HG03196 (cell line): ENCODE results near the gene RIMBP2.

Source experiments
- ATAC-seq: cut with Tn5 transposase; IDR thresholded peaks from one replicate; pipeline ENCODE4 v1.9.1; 2021; ENCODE audit not compliant: unreplicated experiment

Gene RIMBP2

DNA sequence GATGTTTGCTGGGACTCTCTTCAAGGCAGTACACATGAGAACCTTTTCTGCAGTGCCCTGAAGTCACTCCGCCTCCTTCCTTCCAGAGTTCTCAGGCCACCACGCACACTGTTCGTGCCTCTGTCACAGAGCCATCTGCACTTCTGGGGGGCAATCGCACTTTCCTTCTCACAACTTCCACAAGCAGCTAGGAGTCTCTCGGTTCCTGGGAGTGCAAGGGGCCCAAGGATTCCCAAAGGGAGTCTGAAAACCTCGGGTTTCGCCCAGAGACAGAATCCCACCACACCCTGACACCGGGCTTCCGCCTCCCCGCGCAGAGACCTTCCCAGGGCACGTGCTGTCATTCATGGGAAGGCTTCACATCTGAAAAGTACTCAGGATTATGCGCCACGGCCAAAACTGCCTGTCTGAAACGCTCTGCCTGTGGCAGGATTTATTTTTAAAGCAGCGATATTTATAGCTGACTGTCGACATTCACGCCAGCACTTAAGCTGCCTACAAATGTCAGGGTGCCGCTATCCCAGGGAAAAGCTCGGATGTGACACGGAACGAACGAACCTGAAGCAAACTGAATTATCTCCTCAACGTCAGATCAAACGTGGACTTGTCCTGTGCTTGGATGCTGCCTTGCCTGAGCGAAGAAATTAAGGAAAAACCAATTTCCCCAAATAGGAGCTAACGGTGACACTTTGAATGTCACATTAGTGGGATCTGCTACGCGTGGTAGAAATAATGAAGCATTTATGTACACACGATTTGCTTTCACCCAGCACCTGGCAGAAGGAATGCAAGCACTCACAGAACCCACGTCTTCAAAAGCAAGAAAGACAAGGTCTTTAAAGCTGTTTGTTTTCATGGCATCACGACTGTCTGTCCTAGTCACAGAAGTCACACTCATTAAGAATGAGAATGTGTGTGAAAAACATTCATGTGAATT, 224.4 kb downstream of the RIMBP2 start:
- ATAC-seq = no peak

DNA sequence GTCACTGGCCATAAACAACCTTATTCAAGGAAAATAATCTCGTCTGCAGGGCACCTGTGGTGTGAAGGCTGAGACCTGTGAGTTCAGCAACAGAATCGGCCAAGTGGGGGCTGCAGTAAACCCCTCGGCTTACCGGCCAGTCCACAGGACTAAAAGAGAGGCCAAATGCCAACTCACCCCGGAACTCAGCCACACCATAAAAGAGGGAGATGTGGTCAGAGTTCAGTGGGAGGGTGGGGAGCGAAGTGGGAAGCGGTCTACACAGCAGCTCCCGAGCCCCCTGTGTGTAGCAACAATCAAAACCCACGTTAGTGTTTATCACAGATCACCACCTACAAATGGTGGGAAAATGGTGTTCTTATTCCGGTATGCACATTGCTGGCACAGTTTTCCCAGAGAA, 225.4 kb downstream of the RIMBP2 start:
- ATAC-seq = no peak

DNA sequence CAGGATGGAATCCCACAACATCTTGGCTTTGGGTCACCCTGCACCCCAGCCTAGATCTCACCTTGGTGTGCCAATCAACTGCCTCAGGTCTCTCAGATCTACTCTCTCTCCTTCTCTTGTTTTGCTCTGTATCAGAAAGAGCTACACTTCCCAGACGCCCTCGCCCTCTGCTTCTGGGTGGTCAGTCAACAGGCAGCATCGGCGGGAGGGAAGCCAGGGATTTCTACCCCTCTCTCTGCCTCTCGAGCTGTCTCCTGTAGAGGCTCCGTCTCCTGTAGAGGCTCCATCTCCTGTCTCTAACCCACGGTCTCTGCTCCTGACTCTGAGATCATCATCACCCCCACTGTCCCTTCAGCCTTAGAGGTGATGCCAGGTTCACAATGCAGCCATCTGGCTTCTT, 226.8 kb downstream of the RIMBP2 start:
- ATAC-seq = no peak

DNA sequence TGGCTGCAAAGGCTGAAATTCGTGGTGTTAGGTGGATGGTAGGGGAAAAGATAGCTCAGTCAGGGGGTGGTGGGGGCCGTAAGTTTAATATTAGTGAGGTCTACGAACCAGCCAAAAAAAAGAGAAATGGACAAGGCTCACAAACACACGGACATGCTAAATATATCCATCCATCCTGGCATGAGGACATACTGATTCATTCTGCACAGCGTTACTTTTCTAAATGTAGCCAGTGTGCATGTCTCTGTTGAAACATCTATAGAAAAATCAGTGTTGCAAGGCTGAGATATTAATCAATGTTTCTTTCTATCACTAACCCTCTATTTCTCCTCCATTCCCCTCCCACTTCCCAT, 227.8 kb downstream of the RIMBP2 start:
- no peak for ATAC-seq

DNA sequence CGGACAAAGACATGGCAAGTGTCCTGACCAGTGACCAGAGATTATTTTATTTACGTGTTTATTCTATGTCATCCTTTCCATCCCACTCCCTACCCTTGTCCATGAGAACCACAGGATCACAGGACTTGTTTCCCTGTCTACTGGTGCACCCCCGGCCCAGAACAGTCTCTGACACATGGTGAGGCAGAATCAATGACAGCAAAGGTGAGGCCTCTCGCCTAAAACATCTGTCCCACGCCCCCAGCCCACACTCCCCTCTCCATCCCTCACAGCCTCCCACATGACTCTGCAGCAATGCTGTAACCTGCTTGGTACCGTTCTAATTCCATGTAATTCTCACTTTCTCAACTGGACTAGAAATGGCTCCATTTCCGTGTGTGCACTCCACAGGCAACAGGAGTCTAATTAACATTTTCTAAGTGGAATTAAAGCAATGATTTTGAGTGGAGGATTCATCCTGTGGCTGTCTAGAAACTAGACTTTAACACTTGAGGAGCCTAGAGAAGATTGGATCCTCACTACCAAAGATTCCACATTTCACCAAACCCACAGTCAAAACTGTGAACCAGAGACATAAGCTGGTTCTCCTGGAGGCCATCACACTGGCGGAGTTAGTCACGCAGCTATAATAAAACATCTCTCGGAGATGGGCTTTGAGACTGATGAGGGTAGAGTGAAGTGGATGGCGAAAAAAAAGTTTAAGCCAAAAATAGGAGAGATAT, 228.3 kb downstream of the RIMBP2 start:
- no peak for ATAC-seq

DNA sequence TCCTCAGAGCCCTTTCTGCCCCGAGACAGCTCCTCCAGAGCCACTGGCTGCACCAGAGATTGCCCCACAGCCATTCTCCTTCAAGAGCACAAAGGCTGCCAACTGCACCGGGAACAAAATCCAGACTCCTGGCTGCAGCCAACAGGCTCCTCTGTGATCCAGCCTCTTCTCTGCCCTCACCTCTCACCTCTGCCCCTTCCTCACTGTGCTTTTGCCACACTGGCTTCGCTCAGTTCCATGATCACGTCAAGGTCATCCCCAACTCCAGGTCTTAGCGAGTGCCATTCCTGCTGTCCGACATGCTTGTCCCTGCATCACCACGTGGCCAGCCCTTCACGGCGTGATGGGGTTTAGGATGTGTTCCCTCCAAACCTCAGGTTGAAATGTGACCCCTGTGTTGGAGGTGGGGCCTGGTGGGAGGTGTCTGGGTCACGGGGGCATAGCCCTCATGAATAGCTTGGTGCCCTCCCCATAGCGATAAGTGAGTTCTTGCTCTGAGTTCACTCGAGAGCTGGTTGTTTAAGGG, 229.1 kb downstream of the RIMBP2 start:
- ATAC-seq = no peak

DNA sequence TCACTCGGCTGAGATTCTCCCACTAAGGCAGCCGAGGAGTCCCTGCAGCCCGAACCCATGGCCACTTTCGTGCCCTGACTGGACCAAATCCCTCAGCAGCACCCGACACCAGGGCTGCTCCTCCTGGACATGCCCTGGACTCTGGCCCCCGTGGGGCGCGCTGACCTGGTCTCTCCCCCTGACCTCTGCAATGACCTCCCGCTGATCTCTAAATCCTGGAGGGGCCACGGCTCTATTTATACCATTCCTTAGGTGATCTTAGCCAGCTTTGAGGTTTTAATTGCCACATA, 230.0 kb downstream of the RIMBP2 start:
- no peak for ATAC-seq

DNA sequence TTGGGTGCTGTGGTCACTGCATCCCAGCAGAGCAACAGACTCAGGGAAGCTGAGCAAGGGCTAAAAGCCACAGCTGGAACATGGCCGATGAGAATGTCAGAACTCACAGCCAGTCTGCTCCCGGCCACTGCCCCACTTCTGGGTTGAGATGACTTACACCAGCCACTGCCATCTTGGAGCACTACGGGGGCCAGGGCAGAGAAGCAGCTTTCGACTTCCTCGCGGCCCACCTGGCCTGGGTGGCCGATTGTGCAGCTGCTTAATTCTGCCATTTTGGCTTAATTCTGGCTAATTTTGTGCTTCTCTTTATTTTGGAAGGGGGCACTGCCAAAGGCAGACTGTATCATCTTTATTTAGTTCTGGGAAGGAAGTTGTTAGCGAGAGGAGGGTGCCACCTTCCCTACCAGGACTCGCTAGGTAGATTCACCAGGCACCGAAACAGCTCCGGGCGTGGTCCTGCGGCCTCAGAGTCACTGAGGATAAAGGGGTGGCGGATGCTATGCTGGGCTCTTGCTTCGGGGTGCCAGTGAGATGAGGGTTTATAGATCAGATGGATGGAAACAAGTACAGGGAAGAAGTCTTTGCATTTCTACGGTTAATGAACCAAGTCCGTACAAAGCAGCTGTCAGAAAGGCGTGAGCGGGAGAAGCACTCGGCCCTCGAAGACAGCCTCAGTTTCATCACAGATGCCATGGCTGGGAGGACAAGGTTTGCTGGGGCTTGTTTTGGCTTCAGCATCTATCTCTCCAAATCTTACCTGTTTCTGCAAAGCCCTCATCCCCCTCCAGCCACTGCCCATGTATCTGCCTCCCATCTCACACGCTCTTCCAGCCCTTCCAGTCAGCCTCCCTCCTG, 230.6 kb downstream of the RIMBP2 start:
- ATAC-seq = no peak

DNA sequence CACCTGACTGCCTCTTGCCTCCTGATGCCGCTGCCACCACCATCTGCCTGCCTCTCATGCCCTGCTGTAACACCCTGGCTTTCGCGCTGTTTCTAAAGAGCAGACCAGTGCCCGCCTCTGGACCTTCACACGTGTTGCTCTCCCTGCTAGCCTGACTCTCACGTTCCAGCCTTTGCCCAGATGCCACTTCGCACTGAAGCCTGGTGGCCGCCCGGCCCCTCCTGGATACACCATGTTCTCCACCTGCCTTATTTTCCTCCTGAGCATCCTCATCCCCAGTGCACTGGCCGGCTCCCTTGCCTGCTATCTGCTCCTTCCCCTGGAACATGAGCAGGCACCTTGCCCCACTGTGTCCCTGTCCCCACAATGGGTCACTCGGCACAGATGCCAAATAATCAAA, 231.9 kb downstream of the RIMBP2 start:
- no peak for ATAC-seq

DNA sequence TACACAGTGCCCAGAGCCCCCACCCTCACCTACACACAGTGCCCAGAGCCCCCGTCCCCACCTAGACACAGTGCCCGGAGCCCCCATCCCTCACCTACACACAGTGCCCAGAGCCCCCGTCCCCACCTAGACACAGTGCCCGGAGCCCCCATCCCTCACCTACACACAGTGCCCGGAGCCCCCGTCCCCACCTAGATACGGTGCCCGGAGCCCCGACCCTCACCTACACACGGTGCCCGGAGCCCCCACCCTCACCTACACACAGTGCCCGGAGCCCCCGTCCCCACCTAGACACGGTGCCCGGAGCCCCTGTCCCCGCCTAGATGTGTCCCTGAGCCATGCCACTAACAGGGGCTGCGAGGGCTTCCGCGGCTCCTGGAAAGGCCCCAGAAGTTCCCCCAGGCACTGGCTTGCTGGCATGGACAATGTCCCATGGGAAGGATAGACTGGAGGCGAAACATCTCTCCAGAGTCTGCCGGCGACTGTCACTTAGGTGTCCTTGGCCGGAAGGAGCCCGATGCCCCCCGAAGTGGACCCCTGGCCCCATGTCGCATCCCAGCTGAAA, 232.4 kb downstream of the RIMBP2 start:
- no peak for ATAC-seq

DNA sequence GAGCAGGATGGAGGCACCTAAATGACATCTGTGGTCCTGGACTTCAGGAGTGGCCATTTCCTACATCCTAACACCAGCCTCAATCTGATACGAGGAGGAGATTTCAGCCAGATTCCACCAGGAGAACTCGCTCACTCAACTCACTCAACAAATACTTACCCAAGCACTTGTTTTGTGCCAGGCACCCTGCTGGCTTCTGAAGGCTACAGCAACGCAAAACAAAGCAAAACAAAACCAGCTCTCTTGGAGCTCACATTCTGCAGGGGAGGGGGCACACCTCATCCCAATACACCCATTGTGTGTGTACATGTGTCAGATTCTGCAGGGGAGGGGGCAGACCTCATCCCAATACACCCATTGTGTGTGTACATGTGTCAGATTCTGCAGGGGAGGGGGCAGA, 233.7 kb downstream of the RIMBP2 start:
- no peak for ATAC-seq

DNA sequence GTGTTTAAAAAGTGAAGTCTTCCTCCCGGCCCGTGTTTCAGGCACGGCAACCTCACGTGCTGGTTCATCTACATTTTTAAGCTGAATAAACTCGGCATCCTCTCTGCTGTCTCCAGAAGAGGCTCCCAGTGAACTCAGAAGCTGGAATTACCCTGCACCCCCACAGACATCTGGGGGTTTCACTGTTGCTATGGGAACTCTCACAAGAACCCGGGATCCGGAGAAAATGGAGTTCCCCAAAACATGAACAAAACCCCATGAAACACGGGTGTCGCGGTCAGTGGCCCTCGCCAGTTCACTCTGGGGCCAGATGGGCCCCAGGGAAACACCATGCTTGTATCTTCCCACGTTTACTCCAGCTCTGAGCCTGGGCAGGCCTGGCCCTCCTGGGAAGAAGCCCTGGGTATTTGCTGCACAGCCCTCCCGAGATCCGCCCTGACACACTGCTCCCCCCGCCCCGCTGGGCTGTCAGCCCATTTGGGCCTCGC, 234.7 kb downstream of the RIMBP2 start:
- no peak for ATAC-seq

DNA sequence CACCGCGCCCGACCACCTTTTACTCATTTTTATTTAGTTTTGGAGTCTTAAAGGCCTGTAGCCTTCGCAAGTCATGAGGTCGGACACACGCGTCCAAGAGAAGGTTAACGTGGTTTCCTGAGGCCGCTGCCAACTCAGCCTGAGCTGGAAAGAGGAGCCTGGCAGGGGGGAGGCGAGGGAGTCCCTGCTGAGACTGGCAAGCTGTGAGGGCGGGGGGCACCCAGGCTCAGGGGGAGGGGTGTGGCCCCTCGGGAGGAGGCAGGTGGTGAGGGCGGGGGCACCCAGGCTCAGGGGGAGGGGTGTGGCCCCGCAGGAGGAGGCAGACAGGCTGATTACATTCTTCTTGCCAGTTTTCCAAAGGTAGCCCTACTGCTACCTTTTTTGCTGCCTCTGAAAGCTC, 235.2 kb downstream of the RIMBP2 start:
- ATAC-seq = no peak

DNA sequence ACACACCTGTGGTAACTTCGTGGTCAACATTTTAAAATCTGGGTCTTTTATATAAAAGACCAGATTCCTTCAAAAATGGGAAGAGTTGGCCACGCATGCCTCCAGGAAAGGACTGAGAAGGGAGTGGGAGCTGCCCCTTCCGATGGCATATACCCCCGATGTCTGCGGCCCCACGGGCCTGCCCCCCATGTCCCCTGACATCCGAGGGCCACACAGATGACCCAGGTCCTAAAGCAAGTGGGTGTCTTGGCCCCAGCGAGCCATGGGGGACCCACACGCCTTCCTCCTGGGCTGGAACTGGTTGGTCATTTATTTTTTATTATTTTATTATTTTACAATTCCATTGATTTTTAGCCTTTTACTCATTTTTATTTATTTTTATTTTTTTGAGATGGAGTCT, 235.9 kb downstream of the RIMBP2 start:
- no peak for ATAC-seq

DNA sequence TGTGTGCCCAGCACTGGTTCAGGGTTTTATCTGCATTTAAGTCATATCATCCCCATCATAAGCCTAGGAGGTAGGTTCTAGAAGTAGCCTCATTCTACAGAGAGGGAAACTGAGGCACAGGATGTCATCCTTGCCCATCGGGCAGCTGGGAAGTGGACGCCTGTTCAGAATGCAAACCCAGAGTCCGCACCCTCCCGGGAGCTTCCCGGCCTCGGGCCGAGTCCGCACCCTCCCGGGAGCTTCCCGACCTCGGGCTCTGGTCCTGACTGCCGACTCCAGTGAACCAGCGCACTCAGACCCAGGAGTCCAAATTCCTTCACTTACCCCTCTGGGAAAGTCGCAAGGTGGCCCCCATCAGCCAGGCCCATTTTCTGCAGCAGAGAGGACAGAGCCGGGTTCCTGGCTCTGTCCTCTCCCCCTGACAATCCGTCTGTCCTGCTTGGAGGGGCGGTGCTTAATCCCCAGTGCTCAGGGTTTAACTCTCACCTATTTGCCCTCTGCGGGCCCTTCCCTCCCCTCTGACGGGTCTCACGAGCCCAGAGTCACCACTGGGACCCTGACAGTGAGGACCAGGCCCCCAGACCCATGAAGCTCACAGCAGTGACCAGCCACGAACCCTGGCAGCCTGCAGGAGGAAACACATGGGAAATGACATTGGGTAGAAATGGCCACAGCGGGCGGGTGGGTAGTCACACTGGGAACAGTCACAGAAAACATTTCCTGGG, 236.5 kb downstream of the RIMBP2 start:
- no peak for ATAC-seq

DNA sequence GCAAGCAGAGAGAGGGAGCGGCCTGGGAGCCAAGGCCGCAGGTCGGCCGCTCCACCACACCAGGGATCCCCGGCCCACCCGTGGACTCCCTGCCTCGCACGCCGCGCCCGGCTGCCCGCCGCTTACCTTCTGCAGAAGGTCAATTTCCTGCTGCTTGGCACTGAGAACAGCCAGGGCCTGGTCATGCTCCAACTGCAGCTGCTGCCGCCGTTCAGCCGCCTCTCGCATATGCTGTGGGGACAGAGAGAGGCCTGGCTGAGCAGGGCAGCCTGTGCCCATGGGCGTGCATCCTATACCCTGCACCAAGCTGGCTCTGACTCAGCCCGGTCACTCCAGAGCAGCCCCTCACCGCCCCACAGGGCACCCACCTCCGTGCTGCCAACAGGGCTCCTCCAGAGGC, 237.3 kb downstream of the RIMBP2 start:
- no peak for ATAC-seq

DNA sequence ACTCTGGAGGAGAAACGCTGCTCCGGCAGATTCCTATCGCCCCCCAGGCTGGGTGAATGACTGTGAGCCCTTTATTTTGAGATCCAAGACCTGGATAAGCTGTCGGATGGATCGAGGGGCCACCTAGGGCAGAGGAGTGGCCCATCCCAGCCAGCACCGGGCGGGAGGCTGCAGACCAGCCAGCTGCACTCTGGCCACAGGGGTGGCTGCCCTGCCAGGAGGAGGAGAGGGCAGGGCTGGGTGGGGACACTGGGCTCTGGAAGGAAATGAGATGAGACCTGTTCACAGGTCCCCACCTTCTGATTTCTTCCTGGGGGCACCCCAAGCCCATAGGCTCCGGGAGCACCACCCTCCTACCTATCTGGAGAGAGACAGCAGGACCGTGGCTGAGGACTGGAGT, 238.4 kb downstream of the RIMBP2 start:
- ATAC-seq = no peak

DNA sequence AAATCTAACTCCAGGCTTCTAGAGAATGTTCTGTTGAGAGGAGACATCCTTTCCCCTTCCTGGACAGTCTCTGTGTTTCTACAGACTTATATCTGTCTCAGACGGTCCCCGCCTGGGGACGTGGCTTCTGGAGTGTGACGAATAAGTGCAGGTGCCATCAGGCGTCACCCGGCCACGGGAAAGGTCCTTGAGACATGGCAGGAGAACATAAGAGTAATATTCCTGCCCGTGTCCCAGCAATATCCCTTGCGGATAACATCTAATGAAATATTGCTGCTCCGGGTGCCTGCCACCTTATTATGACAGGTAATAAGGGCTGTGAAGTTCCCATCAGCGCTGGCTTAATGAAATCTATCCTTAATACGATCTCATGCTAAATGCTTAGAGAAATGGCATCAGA, 238.8 kb downstream of the RIMBP2 start:
- ATAC-seq = no peak

DNA sequence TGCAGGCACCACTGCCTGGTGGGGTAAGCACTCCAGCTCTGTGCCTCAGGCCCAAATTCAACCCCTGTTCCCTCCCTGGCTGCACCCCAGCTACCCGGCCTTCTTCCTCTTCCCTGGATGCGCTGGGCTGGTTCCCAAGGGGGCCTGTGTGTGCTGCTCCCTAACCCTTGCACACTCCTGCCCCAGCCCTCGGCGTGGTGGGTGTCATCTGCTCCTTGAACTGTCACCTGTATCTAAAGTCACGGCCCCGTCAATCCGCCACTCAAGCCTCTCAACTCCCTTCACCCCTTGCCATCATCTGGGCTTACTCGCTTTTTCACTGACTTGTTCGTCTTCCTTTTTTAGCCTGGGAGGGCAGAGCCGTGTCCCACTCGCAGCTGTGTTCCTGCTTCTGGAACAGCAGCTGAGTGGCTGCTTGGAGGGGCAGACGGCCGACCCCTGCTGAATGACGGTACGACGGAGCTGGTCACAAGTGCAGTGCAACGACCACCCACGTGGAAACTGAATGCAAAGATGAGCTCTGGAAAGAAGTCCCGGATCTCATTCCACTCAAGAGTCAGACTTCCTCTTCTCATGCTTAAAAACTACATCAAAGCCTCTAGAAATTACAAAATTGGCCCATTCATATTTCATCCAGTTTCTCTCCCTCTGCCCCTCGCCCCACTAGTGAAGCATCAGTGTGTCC, 239.5 kb downstream of the RIMBP2 start:
- ATAC-seq = no peak
